GM15510 (cell line): ENCODE data around the gene SZRD1.
A peak's percentile ranks its signal among the peaks of the same experiment; 100 is the strongest.

Experiments
- POLR2A ChIP-seq: IDR thresholded peaks from 3 replicates; pipeline ENCODE4 v1.6.1; 2011; ENCODE audit warnings: borderline replicate concordance; ENCODE audit not compliant: insufficient read length; ENCODE audit errors: extremely low read depth

Gene SZRD1

GRCh38 chr1:16366722-16367257 lies at the start of gene SZRD1:
Gene SZRD1 (plus strand): TSS chr1:16367242. CDS start chr1:16367258, 16 bp downstream.
- TF ChIP-seq POLR2A, result no peak

DNA sequence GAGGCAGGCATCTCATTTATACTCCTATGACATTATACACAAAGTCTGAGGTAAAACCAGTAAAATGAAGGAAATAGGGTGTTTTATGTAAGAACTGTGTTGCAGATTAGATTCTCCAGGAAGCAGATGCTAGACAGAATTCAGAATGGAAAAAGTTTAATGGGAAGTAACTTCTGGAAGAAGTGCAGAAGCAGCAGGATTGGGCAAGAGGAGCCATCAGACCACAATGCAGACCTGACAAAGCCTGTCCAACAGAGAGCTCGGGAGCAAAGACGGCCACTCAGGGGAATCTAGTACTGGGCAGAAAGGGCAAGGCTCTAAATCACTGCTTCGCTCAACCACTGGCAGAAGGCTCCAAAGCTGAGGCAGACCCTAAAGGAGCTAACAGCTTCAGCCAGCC lies 48.5 kb upstream of the SZRD1 start:
- TF ChIP-seq POLR2A, result no peak

GRCh38 chr1:16321176-16321867 lies 45.7 kb upstream of the SZRD1 start:
- no peak for TF ChIP-seq POLR2A

GRCh38 chr1:16324456-16324890 lies 42.6 kb upstream of the SZRD1 start:
- TF ChIP-seq POLR2A, result no peak

DNA sequence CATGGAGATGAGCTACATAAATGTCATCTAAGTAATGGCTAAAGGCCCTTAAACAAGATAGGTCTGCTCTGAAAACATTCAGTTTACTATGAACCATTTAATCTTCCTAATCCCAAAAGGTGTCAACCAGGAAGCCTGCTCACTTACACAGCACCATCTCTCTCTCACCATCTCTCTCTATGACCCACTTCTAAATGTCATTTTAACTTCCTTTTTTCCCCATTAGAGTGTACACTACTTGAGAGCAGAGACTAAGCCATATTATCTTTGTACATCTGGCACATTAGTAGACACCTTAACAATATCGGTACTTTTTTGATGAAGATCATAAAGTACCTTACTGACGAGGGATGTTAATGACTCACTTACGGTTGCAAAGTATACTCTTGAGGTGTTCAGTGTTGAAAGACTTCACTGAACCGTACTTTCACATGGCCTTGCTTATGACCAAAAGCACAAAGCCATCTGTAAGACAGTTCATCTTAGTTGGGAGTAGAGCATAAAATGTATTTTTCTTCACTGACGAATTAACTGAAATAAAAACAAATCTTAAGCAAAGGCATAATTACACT lies 40.1 kb upstream of the SZRD1 start:
- no peak for TF ChIP-seq POLR2A

- no peak for TF ChIP-seq POLR2A
These were observed 32.2 kb upstream of the SZRD1 start for GRCh38 chr1:16334655-16335340.

- TF ChIP-seq POLR2A, result no peak
These were observed 28.1 kb upstream of the SZRD1 start for GRCh38 chr1:16338961-16339360.

DNA sequence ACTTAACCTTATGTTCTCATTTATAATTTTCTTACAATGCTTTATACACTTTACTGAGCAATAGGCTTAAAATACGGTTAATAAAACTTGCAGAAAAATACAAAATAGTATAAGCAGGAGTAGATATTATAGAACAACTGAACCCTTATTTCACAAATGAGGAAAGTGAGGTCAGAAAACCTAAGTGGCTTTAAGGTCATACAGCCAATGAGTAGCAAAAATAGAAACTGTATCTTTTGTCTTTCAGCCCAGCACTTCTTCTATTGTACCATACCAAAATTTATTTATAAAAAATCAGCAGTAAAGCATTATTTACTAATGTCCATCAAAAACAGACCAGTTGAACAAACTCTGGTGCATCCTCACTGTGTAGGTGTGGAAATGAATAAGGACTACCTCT lies 26.4 kb upstream of the SZRD1 start:
- no peak for TF ChIP-seq POLR2A

- no peak for TF ChIP-seq POLR2A
These were observed 24.5 kb upstream of the SZRD1 start for GRCh38 chr1:16342331-16343062.

DNA sequence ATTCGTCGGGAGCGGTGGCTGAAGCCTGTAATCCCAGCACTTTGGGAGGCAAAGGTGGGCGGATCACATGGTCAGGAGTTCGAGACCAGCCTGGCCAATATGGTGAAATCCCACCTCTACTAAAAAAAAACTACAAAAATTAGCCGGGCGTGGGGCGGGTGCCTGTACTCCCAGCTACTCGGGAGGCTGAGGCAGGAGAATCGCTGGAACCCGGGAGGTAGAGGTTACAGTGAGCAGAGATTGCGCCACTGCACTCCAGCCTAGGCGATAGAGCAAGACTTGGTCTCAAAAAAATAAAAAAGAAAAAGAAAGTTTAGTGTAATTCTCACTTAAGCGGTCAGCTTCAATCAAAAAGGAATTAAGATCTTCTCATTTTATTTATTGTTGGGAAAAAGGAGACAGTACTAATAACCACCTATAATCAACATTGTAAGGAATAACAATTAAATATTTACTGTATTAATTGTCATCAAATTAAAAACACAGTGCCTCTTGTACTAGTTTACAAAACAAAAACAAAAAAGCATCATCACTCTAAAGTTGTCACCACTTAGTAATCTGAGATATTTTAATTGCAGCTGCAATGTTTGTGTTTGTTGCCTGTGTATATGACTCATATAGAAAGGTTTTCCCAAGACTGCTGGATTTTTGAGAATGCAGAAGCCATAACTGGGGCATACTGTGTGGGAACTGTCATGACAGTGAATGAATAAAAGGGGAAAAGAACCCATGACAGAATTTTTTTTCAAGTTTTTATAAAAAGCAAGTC lies 18.4 kb upstream of the SZRD1 start:
- TF ChIP-seq POLR2A, result no peak

DNA sequence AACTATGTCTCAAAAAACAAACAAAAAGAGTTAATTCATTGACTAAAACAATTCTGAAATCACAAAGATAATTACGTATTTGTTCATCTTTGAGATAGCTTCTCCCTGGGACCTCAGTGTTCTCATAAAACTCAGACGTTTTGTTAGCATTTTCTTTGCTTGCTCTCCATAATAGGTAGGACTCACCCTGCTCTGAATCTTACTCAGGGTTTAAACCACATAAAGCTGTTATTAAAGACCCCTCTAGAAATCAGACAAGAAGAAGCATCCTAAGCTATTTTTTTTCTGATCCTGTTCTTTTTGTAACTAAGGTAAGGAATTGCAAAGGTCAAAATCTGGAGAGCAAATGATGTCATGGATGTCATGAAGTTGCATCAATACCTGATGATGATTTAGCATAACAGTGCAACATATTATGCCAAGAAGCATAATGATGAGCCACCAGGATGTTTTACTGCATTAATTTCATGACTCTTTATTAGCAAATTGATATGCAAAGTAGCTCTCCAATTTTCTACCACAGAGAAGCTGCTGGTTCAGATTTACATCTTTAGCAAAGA lies 17.1 kb upstream of the SZRD1 start:
- TF ChIP-seq POLR2A, result no peak

- no peak for TF ChIP-seq POLR2A
These were observed 15.5 kb upstream of the SZRD1 start for GRCh38 chr1:16351456-16351993.

- peak; percentile 94 for TF ChIP-seq POLR2A
These were observed 14.8 kb upstream of the SZRD1 start, which contains the start of gene FBXO42 for GRCh38 chr1:16351994-16352841. Gene FBXO42 (minus strand): TSS chr1:16352480. CDS start chr1:16315418, 37,062 bp downstream.
